HEK293T (cell line): ENCODE results near the gene LIG3.

Experiments
- CTCF ChIA-PET: fragments of 350-600 bp; formaldehyde crosslinking; extraction: SDS; loops from one replicate; lab custom pipeline; 2021; ENCODE audit warnings: antibody characterized with exemption, inconsistent platforms; lab: Yijun Ruan, JAX
- POLR2A ChIA-PET: fragments of 350-600 bp; formaldehyde crosslinking; extraction: SDS; loops from one replicate; lab custom pipeline; 2020; ENCODE audit warnings: antibody characterized with exemption, inconsistent platforms; lab: Yijun Ruan, JAX
- DNase-seq: peaks from one replicate; pipeline ENCODE4 v3.0.0; 2012; ENCODE audit warnings: mixed read lengths; ENCODE audit errors: extremely low spot score
- ARNT ChIP-seq: fragments of 450-650 bp; IDR thresholded peaks from 2 replicates; pipeline ENCODE4 v1.6.1; 2017; ENCODE audit warnings: mild to moderate bottlenecking
- BHLHE40 ChIP-seq: fragments of 450-650 bp; IDR thresholded peaks from 2 replicates; pipeline ENCODE4 v1.6.1; 2016; ENCODE audit warnings: mild to moderate bottlenecking, moderate library complexity, borderline replicate concordance
- CTBP1 ChIP-seq: fragments of 450-650 bp; IDR thresholded peaks from 2 replicates; pipeline ENCODE4 v1.6.1; 2016; ENCODE audit warnings: borderline replicate concordance
- ELF4 ChIP-seq: fragments of 450-650 bp; IDR thresholded peaks from 2 replicates; pipeline ENCODE4 v1.6.1; 2017; ENCODE audit warnings: antibody characterized with exemption
- FOXA1 ChIP-seq: fragments of 450-650 bp; IDR thresholded peaks from 2 replicates; pipeline ENCODE4 v1.6.1; 2016; ENCODE audit warnings: mild to moderate bottlenecking
- FOXK2 ChIP-seq: fragments of 450-650 bp; IDR thresholded peaks from 2 replicates; pipeline ENCODE4 v1.6.1; 2016; ENCODE audit warnings: mild to moderate bottlenecking
- FOXM1 ChIP-seq: fragments of 450-650 bp; IDR thresholded peaks from 2 replicates; pipeline ENCODE4 v1.6.1; 2017; ENCODE audit warnings: mild to moderate bottlenecking, borderline replicate concordance
- HDGF ChIP-seq: fragments of 450-650 bp; IDR thresholded peaks from 2 replicates; pipeline ENCODE4 v1.6.1; 2017; ENCODE audit warnings: antibody characterized with exemption, borderline replicate concordance
- L3MBTL2 ChIP-seq: fragments of 450-650 bp; conservative IDR thresholded peaks from 2 replicates; pipeline ENCODE4 v1.6.1; 2016; ENCODE audit warnings: mild to moderate bottlenecking
- LEF1 ChIP-seq: fragments of 450-650 bp; IDR thresholded peaks from 2 replicates; pipeline ENCODE4 v1.6.1; 2017; ENCODE audit warnings: mild to moderate bottlenecking, borderline replicate concordance
- NFRKB ChIP-seq: fragments of 450-650 bp; IDR thresholded peaks from 2 replicates; pipeline ENCODE4 v1.6.1; 2016; ENCODE audit warnings: mild to moderate bottlenecking, moderate library complexity
- SP1 ChIP-seq: fragments of 450-650 bp; IDR thresholded peaks from 2 replicates; pipeline ENCODE4 v1.6.1; 2017
- SUZ12 ChIP-seq: fragments of 450-650 bp; IDR thresholded peaks from 2 replicates; pipeline ENCODE4 v1.6.1; 2016; ENCODE audit warnings: mild to moderate bottlenecking
- TARDBP ChIP-seq: fragments of 450-650 bp; IDR thresholded peaks from 2 replicates; pipeline ENCODE4 v1.6.1; 2016
- ZNF384 ChIP-seq: fragments of 450-650 bp; IDR thresholded peaks from 2 replicates; pipeline ENCODE4 v1.6.1; 2016
- TF ChIP-seq, protein P1 (sequence below): fragments of 450-650 bp; IDR thresholded peaks from 2 replicates; pipeline ENCODE4 v1.6.1; 2016

The LIG3 gene

DNA sequence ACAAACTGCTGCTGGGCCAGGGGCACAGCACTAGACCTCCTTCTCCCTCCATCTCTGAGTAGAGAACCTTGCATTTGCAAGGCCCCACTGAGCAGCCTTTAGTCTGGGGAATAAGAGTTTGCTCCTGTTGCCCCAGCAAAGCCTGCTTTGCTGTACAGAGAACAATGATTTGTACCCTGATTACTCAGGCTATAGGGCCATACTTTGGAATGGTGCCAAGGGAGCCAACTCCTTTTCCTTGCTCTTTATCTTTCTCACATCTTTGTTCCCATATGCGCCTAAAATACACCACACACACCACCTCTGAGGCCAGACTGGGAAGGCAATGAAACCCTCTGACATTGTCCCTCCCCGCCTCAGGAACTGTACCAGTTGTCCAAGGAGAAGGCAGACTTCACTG, 21.2 kb downstream of the LIG3 start:
- CTCF ChIA-PET: interaction anchor here (1.0 kb wide), 1 partner anchor 93 kb away, joined by 3 read pairs; no protein-coding TSS in a partner anchor
- POLR2A ChIA-PET: interaction anchor here (1.0 kb wide), 1 partner anchor 8 kb away, joined by 3 read pairs; no protein-coding TSS in a partner anchor
- no peak for DNase-seq
- no peak for TF ChIP-seq FOXK2
- TF ChIP-seq HDGF: no peak
- TF ChIP-seq ARNT: no peak
- TF ChIP-seq ZNF384: no peak
- TF ChIP-seq BHLHE40: no peak
- TF ChIP-seq, protein P1, sequence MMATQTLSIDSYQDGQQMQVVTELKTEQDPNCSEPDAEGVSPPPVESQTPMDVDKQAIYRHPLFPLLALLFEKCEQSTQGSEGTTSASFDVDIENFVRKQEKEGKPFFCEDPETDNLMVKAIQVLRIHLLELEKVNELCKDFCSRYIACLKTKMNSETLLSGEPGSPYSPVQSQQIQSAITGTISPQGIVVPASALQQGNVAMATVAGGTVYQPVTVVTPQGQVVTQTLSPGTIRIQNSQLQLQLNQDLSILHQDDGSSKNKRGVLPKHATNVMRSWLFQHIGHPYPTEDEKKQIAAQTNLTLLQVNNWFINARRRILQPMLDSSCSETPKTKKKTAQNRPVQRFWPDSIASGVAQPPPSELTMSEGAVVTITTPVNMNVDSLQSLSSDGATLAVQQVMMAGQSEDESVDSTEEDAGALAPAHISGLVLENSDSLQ: no peak
- TF ChIP-seq SP1: no peak
- TF ChIP-seq FOXA1: no peak

DNA sequence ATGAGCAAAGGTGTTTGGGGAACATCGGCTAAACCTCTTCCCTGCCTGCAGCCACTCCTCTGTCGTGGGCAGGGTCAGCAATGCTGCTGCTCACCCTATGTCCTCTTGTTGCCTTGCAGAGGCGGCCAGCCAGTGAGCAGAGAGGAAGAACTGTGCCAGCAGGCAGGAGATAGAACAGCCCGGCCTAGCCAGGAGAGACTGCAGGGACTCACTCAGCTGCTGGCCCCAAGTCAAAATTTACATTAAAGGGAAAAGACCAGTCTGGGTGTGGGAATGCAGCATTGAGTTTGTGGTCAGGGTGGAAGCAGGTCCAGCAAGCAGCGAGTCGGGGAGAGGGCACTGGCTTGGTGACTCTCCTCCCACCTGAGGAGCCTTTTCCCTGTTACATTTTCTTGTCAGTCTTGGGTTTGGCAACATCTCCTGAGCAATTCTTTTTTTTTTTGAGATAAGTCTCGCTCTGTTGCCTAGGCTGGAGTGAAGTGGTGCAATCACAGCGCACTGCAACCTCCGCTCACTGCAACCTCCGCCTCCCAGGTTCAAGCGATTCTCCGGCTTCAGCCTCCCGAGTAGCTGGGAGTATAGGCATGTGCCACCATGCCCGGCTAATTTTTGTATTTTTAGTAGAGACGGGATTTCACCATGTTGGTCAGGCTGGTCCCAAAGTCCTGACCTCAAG, 22.7 kb downstream of the LIG3 start:
- ChIA-PET POLR2A (no interaction called here), CTCF (no interaction called here)
- TF ChIP-seq CTBP1: no peak
- no peak for TF ChIP-seq FOXK2
- TF ChIP-seq NFRKB: no peak
- no peak for TF ChIP-seq FOXM1
- TF ChIP-seq ELF4: no peak
- no peak for TF ChIP-seq FOXA1
- TF ChIP-seq SUZ12: no peak
- no peak for TF ChIP-seq L3MBTL2
- no peak for TF ChIP-seq ARNT
- TF ChIP-seq LEF1: no peak
- TF ChIP-seq ZNF384: no peak
- no peak for TF ChIP-seq SP1
- no peak for TF ChIP-seq BHLHE40
- TF ChIP-seq TARDBP: no peak
- TF ChIP-seq, protein P1: no peak
- no peak for TF ChIP-seq HDGF
- DNase-seq: no peak

DNA sequence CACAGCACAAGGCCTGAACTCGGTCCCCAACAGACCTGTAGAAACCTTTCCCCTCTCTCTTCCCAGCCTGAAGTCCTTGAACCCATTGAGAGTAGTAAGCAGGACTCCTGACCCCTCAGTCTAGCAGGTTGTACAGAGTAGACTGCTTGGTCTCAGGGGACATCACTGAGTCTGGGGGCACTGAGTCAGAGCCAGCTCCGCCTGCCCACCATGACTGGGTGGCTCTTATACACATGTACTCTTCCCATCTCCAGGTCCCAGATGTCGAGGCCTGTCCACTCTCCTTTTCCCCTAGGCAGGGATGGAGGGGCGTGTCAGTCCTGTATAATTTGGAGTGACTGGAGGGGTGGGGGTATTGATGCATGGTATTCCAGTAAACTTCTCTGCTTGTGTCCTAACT, 23.5 kb downstream of the LIG3 start:
- TF ChIP-seq SUZ12 (no peak), NFRKB (no peak), FOXK2 (no peak), FOXM1 (no peak), CTBP1 (no peak), ARNT (no peak), LEF1 (no peak), FOXA1 (no peak), HDGF (no peak), SP1 (no peak), TARDBP (no peak), ZNF384 (no peak), ELF4 (no peak), L3MBTL2 (no peak), BHLHE40 (no peak)
- TF ChIP-seq, protein P1: no peak
- CTCF ChIA-PET: no interaction called here
- POLR2A ChIA-PET: no interaction called here
- no peak for DNase-seq

DNA sequence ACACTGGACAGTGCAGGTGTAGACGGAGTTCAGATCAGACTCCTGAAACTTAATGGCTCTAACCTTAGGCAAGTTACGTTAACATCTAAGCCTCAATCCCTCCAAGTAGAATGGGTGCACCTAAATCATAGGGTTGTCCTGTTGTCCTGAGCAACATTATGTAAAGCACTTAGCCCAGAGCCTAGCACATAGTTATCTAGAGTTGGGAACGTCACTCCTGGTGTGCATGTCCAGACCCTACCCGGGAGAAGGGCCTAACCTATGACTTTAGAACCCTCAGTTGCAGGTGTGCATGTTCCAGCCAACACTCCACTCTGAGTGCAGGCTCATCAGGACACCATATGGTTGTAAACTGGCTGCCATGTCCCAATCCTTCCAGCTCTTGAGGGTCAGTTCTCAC, 26.0 kb downstream of the LIG3 start:
- CTCF ChIA-PET: no interaction called here
- DNase-seq: no peak
- POLR2A ChIA-PET: no interaction called here
- TF ChIP-seq NFRKB (no peak), ARNT (no peak), FOXM1 (no peak), CTBP1 (no peak), SP1 (no peak), FOXK2 (no peak), L3MBTL2 (no peak), ELF4 (no peak), LEF1 (no peak), FOXA1 (no peak), BHLHE40 (no peak), SUZ12 (no peak), TARDBP (no peak), ZNF384 (no peak), HDGF (no peak)
- TF ChIP-seq, protein P1: no peak

DNA sequence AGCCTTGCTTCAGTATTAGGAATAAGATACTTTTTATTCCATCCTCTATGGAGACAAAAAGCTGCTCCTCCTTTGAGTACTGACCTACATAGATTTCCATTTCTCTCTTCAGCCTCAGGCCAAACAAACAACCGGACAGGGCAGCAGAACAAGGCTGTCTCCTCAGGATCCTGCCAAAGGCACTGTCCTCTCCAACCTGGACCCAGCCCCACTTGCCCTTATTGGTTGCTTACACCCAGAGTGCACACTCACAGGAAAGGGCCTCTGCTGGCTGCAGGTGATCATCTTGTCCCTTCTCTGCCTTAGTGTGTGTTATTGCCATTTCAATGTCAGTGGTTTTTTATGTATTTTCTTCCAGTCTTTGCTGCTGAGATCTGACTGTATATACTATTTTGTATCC, 26.6 kb downstream of the LIG3 start:
- CTCF ChIA-PET: interaction anchor here (0.6 kb wide), 1 partner anchor 20 kb away, joined by 3 read pairs; no protein-coding TSS in a partner anchor
- TF ChIP-seq ARNT (no peak), CTBP1 (no peak), HDGF (no peak), SP1 (no peak), SUZ12 (no peak), FOXK2 (no peak), FOXM1 (no peak)
- POLR2A ChIA-PET: no interaction called here

More for the DNA sequence above, 26.6 kb downstream of the LIG3 start:
- no peak for DNase-seq
